GOT3 (cell line): ENCODE measurements around the gene CCDC39.
"Not testable (repeated sequence)": the region's sequence is repeated elsewhere in the genome, so short reads cannot be mapped to it uniquely, and the experiment has no call there.

Experiments used
- DNase-seq: peaks from one replicate; lab custom pipeline; 2025; ENCODE audit warnings: mixed read lengths; lab: John Stamatoyannopoulos, UW

CCDC39 gene

GRCh38 chr3:180624714-180625113, 54.6 kb downstream of the CCDC39 start:
- DNase-seq, result no peak

GRCh38 chr3:180619723-180620122, 59.6 kb downstream of the CCDC39 start:
- no peak for DNase-seq

DNA sequence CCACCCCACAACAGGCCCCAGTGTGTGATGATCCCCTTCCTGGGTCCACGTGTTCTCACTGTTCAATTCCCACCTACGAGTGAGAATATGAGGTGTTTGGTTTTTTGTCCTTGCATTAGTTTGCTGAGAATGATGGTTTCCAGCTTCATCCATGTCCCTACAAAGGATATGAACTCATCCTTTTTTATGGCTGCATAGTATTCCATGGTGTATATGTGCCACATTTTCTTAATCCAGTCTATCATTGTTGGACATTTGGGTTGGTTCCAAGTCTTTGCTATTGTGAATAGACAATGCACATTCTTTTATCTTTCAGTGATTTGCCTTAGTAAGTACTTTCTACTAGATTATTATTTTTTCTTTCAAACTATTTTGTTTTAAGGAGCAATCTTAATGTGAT, 60.7 kb downstream of the CCDC39 start:
- not testable (repeated sequence) for DNase-seq

DNA sequence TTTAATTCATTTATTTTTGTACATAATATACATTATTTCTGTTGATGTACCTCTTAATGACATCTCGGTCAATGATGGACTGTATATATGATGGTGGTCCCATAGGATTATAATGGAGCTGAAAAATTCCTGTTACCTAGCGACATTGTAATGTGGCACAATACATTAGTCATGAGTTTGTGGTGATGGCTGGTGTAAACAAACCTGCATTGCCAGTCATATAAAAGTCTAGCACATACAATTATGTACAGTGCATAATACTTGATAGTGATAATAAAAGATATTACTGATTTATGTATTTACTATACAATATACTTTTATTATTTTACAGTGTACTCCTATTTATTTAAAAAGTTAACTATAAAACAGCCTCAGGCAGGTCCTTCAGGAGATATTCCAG, 62.2 kb downstream of the CCDC39 start:
- DNase-seq, result no peak

DNA sequence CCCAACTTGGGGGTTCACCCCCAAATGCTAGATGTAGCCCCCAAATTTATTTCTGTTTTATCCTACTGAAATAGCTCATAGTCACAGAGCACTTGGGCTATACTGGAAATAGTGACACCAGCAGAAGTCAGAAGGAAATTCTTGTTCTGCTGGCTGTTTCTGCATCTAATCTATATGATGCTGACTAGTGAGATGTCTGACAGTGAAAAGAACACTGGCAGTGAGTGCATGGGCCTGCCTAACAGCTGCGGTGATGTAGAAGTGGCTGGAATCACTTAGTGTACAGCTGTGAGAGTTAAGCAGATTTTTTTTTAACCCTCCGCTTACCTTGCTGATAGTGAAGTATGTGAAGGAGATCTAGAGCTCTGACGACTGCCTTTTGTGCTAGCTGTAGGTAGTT, 63.3 kb downstream of the CCDC39 start:
- no peak for DNase-seq

DNA sequence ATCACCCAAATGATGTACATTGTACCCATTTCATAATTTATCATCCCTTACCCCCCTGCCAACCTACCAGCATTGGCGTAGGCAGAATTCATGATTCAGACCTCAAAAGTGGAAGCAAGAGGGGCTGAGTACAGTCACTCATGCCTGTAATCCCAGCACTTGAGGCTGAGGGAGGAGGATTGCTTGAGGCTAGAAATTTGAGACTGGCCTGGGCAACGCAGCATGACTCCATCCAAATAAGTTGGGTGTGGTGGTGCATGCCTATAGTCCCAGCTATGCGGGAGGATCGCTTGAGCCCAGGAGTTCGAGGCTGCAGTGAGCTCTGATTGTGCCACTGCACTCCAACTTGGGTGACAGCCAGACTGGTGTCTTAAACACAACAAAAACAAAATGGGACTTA, 66.9 kb downstream of the CCDC39 start:
- DNase-seq, result no peak

DNA sequence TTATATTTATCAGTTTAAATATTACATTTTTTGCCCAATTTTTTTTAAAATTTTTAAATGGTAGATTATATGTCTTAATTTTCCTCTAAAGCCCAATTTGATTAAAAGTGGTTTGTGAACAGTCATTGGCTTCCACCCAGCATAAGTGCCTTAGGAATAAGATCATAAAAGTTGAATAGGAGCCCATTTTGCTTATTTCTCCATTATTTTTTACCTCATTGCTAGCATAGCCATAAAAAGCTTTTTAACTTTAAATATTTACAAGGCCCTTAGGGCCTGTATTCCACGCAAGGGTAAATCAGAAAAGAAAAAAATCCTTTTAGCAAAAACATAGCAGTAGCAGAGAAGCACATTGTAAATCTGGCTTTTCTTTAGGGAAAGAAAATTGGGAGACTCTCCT, 68.3 kb downstream of the CCDC39 start:
- no peak for DNase-seq

DNA sequence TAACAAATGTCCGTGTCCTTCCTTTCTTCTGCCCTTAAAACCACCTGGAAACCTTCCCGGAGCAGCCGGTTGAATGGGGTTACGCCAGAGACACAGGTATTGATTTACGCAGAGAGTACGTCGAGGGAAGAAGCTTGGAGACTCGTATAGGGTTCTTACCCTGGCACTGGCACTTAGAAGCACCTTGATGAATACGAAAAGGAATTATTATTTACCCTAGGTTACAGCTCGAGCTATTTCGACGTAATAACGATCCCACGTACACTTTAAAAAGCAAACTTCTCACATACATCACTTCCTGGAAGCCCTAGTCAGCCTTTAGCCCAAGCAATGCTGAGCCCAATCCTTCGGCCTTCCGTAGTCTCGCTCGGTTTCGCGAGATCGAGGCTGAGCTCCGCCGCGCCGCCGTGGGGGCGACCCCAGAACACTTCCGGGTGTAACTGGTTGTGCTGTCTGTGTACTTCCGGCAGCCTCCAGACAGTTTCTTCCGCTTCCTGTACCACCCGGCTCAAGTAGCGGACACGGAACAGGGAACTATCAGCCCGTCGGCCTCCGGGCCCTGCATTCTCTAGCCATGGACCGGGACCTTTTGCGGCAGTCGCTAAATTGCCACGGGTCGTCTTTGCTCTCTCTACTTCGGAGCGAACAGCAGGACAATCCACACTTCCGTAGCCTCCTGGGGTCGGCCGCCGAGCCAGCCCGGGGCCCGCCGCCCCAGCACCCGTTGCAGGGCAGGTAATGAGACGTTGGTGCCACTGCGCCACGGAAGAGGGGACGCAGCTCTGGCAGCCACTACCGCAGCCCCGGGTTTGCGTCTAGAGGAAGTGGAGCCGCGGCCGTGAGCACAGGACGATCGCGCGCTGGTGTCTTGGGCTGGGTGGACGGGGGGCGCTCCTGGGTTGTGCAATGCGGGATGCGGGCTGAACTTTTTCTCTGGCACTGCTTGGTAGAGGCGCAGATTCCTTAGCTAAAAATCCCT, 77.3 kb downstream of the CCDC39 start, which contains the start of gene TTC14:
Gene TTC14, plus strand, starts transcription at position 476 of the 979 bp plus-strand sequence. Its CDS starts 99 bp downstream, at position 575.
- DNase-seq, result peak; percentile 94

DNA sequence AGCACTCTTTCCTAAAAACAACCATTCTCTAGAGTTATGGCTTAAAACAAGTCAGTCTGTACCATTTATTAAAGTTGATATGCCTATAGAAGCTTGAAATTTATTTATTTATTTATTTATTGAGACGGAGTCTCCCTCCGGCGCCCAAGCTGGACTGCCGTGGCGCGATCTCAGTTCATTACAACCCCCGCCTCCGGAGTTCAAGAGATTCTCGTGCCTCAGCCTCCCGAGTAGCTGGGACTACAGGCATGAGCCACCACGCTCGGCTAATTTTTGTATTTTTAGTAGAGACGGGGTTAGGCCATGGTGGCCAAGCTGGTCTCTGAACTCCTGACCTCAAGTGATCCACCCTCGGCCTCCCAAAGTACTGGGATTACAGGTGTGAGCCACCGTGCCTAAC, 78.8 kb downstream of the CCDC39 start:
- no peak for DNase-seq

- DNase-seq, result no peak
These were observed 83.7 kb downstream of the CCDC39 start for GRCh38 chr3:180595559-180595935.

DNA sequence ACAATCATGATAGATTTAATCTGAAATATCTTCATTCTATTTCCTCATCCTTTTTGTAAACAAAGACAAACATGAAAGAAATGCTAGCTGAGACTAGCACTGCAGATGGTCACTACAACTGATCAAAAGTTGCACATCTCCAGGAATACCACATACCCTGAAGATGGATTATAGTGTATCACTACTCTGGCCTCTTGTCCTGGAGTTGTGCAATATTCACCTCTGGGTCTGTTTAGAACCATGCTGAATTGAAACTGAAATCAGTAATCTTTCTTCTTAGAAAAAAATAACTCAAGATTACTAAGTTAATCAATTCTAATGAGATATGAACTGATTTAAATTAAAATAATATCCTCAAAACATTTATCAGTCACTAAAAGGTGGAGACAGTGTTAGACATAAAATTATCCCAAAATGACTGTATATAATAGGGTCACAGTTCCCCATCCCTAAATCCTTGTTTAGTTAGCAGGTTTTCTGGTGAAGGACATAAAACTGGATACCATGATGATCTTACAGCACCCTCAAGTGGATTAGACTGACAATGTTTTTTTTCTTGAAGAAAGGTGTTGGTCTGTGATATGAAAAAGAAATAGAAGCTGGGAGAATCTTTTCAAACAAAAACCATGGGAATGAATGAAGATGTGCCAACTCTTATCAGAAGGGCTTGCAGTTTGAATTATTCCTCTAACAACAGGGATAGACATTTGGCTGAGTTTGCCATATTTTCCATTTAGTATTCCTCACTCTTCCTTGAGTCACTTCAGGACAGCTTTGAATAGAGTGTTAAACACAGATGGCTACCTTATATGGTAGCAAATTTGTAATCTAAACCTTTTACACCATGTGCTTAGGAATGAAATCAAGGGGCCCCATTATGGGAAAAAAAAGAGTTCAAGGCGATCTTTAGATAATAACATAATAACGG, 84.4 kb downstream of the CCDC39 start:
- DNase-seq, result no peak

- DNase-seq, result not testable (repeated sequence)
These were observed 85.7 kb downstream of the CCDC39 start for GRCh38 chr3:180593631-180594030.

DNA sequence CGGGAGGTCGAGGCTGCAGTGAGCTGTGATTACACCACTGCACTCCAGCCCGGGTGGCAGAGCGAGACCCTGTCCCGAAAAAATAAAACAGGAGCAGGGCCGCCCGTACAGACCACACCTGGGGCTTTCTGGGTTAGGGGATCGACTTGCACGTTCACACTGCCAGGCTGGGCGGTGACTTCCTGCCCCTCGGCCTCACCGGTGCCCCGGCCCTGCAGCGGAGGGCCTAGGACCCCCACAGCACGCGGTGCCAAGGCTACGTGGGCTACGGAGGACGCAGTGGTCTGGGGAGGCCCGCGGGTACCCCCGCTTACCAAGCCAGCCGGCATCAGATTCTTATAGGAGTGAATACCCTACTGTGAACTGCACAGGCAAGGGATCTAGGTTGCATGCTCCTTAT, 88.9 kb downstream of the CCDC39 start:
- no peak for DNase-seq

DNA sequence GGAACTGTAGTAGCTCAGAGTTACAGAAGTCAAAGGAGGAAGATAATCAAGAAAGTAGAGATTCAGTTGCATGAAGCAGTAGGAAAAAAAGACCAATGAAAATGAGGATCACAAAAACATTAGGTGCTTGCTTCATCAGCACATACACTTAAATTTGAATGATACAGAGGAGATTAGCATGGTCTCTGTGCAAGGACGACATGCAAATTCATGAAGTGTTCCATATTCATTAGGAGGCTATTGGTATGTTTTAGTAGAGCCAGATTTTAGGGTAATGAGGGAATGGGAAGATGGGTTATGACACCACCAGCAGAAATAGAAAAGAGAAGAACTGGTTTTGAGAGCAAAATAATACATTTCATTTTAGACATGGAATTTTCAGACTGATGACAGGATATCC, 98.4 kb downstream of the CCDC39 start:
- no peak for DNase-seq

- no peak for DNase-seq
These were observed 103.7 kb downstream of the CCDC39 start for GRCh38 chr3:180575571-180575970.

DNA sequence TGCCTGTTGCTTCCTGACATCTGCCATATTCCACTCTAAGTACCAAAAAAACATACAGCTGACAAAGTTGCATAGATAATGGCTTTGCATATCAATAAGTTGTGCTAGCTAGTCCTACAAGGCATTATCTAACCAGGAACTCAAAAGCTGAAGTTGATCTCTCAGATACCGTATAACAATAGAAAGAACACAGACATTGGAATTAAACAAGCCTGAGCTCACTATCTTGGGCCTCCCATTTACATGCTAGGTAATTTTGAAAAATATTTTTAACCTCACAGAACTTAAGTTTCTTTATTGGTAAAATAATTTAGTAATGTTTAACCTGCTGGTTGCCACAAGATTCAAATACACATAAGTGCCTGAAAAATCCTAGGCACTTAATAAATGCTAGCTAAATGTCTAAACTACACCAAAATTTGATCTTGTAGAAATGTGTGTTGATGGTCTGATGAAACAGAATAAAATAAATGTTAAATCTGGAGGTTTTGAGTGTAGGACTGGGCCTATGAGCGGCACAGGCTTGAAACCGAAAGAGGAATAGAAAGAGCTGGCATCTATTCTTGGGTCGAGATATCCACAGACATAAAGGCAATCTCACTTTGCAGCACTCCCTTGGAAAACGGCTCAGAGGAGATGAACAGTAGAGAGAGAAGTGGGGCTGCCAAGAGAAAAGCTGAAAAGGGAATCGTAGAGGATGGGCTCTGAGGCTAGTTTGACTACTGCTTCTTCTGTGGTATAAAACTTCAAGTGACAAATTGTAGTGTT, 107.3 kb downstream of the CCDC39 start:
- no peak for DNase-seq

DNA sequence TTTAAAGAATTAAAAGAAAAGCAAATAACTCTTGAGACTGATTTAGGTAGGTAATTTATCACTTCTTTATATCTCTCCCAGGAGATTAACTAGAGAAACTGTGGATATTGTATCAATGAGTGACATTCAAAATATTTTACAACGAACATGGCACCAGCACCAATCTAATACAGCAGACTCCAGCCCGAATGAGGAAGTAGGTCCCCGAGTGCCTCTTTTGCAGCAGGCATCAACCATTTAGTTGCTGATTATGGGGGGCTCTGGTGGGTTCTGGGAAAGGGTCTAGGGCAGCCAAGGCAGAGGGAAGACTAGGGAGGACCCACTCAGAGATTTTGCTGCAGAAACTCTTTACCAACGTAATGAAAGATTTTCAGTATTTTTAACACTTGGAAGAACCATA, 109.1 kb downstream of the CCDC39 start:
- DNase-seq, result no peak

- no peak for DNase-seq
These were observed 114.6 kb downstream of the CCDC39 start for GRCh38 chr3:180564676-180565075.
